Smooth muscle cell (in vitro differentiated cells): ENCODE measurements around the gene MYT1. TPM values are rescaled to one million over a fixed set of nuclear protein-coding genes. Genes with fewer than 3 reads are reported as not detected.

ENCODE experiments used
- DNase-seq: peaks from one replicate; lab custom pipeline; 2025; ENCODE audit not compliant: unreplicated experiment; lab: John Stamatoyannopoulos, UW
- H2AFZ ChIP-seq: fragments of 200-600 bp; sonication (generic); 2 replicates; pipeline ENCODE4 v1.6.0; 2016; ENCODE audit warnings: antibody characterized with exemption, low read depth, mild to moderate bottlenecking
- H3F3A ChIP-seq: fragments of 200-600 bp; sonication (generic); 2 replicates; pipeline ENCODE4 v1.6.0; 2017; ENCODE audit warnings: antibody characterized with exemption, low read depth
- H3K27ac ChIP-seq: fragments of 200-600 bp; sonication (generic); 2 replicates; pipeline ENCODE4 v1.5.1; 2016; ENCODE audit warnings: low read depth, mild to moderate bottlenecking
- H3K27me3 ChIP-seq: fragments of 200-600 bp; sonication (generic); 2 replicates; pipeline ENCODE4 v1.6.1; 2016; ENCODE audit warnings: low read depth, mild to moderate bottlenecking
- H3K36me3 ChIP-seq: fragments of 200-600 bp; sonication (generic); 2 replicates; pipeline ENCODE4 v1.5.1; 2016; ENCODE audit warnings: low read depth
- H3K4me1 ChIP-seq: fragments of 200-600 bp; sonication (generic); 2 replicates; pipeline ENCODE4 v1.5.1; 2016; ENCODE audit warnings: low read depth
- H3K4me2 ChIP-seq: fragments of 200-600 bp; sonication (generic); 2 replicates; pipeline ENCODE4 v1.6.0; 2016; ENCODE audit warnings: mild to moderate bottlenecking
- H3K4me3 ChIP-seq: fragments of 200-600 bp; sonication (generic); 2 replicates; pipeline ENCODE4 v1.5.1; 2016; ENCODE audit warnings: mild to moderate bottlenecking
- H3K79me2 ChIP-seq: fragments of 200-600 bp; sonication (generic); 2 replicates; pipeline ENCODE4 v1.6.0; 2016; ENCODE audit warnings: low read depth, mild to moderate bottlenecking
- H3K9ac ChIP-seq: fragments of 200-600 bp; sonication (generic); 2 replicates; pipeline ENCODE4 v1.6.0; 2016; ENCODE audit warnings: low read depth
- H3K9me3 ChIP-seq: fragments of 200-600 bp; sonication (generic); replicated peaks from 2 replicates; pipeline ENCODE4 v1.5.1; 2016; ENCODE audit warnings: low read depth
- H4K20me1 ChIP-seq: fragments of 200-600 bp; sonication (generic); 2 replicates; pipeline ENCODE4 v1.6.0; 2016; ENCODE audit warnings: low read depth
- CTCF ChIP-seq: fragments of 200-600 bp; sonication (generic); IDR thresholded peaks from 2 replicates; pipeline ENCODE4 v1.5.1; 2017; ENCODE audit warnings: borderline replicate concordance, mild to moderate bottlenecking, antibody characterized with exemption; ENCODE audit not compliant: insufficient read depth, poor library complexity, severe bottlenecking
- WGBS: methylation state at CpG from one replicate; pipeline ENCODE4 v1.1.7; 2016; ENCODE audit warnings: low lambda C conversion rate; 5-methylcytosine and 5-hydroxymethylcytosine counted together
- polyA plus RNA-seq: library from polyadenylated mRNA; unstranded; fragments of >200 nt; fragmentation: Nextera tagmentation; extraction: Ambion mirVana; gene quantifications from 2 replicates; pipeline ENCODE4 v1.2.1, GENCODE V29; 2016
- total RNA-seq: library from RNA; depleted of rRNA; stranded (reverse); fragments of >200 nt; gene quantifications from 2 replicates; pipeline ENCODE4 v1.2.3, GENCODE V29; 2014

The MYT1 gene
- total and polyA plus RNA-seq, 2 experiments from 2014 or later = 0.09 TPM; not detected in 1

- H3K4me1 ChIP-seq = peaks cover 25% of the 10 kb centered on the region
- H3K4me3 ChIP-seq = no peak overlapping the region
- no peaks in the 10 kb centered on the region for H3K36me3 ChIP-seq
- H3F3A ChIP-seq = no peaks in the 10 kb centered on the region
- no peaks in the 10 kb centered on the region for H3K27me3 ChIP-seq
- H3K9ac ChIP-seq = no peak overlapping the region
- no peak overlapping the region for H2AFZ ChIP-seq
- no peak overlapping the region for H3K27ac ChIP-seq
- no peaks in the 10 kb centered on the region for H4K20me1 ChIP-seq
- H3K9me3 ChIP-seq = no peaks in the 10 kb centered on the region
- no peak for TF ChIP-seq CTCF
- H3K79me2 ChIP-seq = no peaks in the 10 kb centered on the region
- 100% methylated on average over 2 of the region's 2 CpGs for WGBS
- H3K4me2 ChIP-seq = no peak overlapping the region
- DNase-seq = no peak
These were observed 10.8 kb upstream of the MYT1 start for GRCh38 chr20:64153410-64153809.

GRCh38 chr20:64153861-64154589 is 10.2 kb upstream of the MYT1 start:
- Histone ChIP-seq H3K27me3 (no peaks in the 10 kb centered on the region), H3F3A (no peaks in the 10 kb centered on the region), H3K79me2 (no peaks in the 10 kb centered on the region), H3K36me3 (no peaks in the 10 kb centered on the region), H2AFZ (no peak overlapping the region), H3K4me3 (no peak overlapping the region), H3K9ac (no peak overlapping the region), H4K20me1 (no peaks in the 10 kb centered on the region), H3K4me2 (no peak overlapping the region), H3K9me3 (no peaks in the 10 kb centered on the region), H3K4me1 (peaks cover 25% of the 10 kb centered on the region), H3K27ac (no peak overlapping the region)
- no peak for TF ChIP-seq CTCF
- WGBS = 94% methylated on average over 18 of the region's 20 CpGs
- no peak for DNase-seq

GRCh38 chr20:64154590-64155257 is 9.5 kb upstream of the MYT1 start:
- no peak overlapping the region for H3K4me3 ChIP-seq
- no peaks in the 10 kb centered on the region for H3K9me3 ChIP-seq
- DNase-seq = no peak
- no peaks in the 10 kb centered on the region for H4K20me1 ChIP-seq
- peaks cover under 1% of the 10 kb centered on the region for H3K27me3 ChIP-seq
- 89% methylated on average over 9 of the region's 9 CpGs for WGBS
- H3K27ac ChIP-seq = no peak overlapping the region
- no peak overlapping the region for H3K4me2 ChIP-seq
- no peak overlapping the region for H2AFZ ChIP-seq
- TF ChIP-seq CTCF = no peak
- H3K36me3 ChIP-seq = no peaks in the 10 kb centered on the region
- H3F3A ChIP-seq = no peaks in the 10 kb centered on the region
- H3K4me1 ChIP-seq = peaks cover 25% of the 10 kb centered on the region
- no peak overlapping the region for H3K9ac ChIP-seq
- H3K79me2 ChIP-seq = no peaks in the 10 kb centered on the region
